HG03354 (cell line): Measurements from ENCODE around the gene CCDC134.

Experiments used
- ATAC-seq: cut with Tn5 transposase; IDR thresholded peaks from one replicate; pipeline ENCODE4 v1.9.1; 2021; ENCODE audit warnings: mild to moderate bottlenecking; ENCODE audit not compliant: unreplicated experiment, poor library complexity, severe bottlenecking

Gene CCDC134

GRCh38 chr22:41782316-41782715, 18.2 kb upstream of the CCDC134 start:
- no peak for ATAC-seq

- ATAC-seq: no peak
These were observed 17.7 kb upstream of the CCDC134 start for GRCh38 chr22:41782751-41783150.

GRCh38 chr22:41787331-41787730, 13.1 kb upstream of the CCDC134 start:
- no peak for ATAC-seq

GRCh38 chr22:41793871-41794270, 6.6 kb upstream of the CCDC134 start:
- no peak for ATAC-seq

GRCh38 chr22:41798736-41799135, 1.7 kb upstream of the CCDC134 start:
- no peak for ATAC-seq

GRCh38 chr22:41799486-41800347, 762 bp upstream of the CCDC134 start:
- ATAC-seq: peak; percentile 34

GRCh38 chr22:41801147-41801819, 804 bp downstream of the CCDC134 start:
- ATAC-seq: no peak

GRCh38 chr22:41801886-41802285, 1.4 kb downstream of the CCDC134 start:
- ATAC-seq: no peak

GRCh38 chr22:41805639-41806038, 5.2 kb downstream of the CCDC134 start:
- ATAC-seq: no peak

- ATAC-seq: no peak
These were observed 7.9 kb downstream of the CCDC134 start for GRCh38 chr22:41808400-41808799.

- no peak for ATAC-seq
These were observed 9.5 kb downstream of the CCDC134 start for GRCh38 chr22:41810022-41810421.

- no peak for ATAC-seq
These were observed 12.5 kb downstream of the CCDC134 start for GRCh38 chr22:41812805-41813545.

- no peak for ATAC-seq
These were observed 13.4 kb downstream of the CCDC134 start for GRCh38 chr22:41813726-41814410.

- no peak for ATAC-seq
These were observed 15.2 kb downstream of the CCDC134 start for GRCh38 chr22:41815716-41816115.

GRCh38 chr22:41816241-41816640, 15.8 kb downstream of the CCDC134 start:
- ATAC-seq: no peak

- ATAC-seq: no peak
These were observed 16.4 kb downstream of the CCDC134 start for GRCh38 chr22:41816871-41817270.

GRCh38 chr22:41818011-41818410, 17.5 kb downstream of the CCDC134 start:
- ATAC-seq: no peak

GRCh38 chr22:41818596-41818995, 18.1 kb downstream of the CCDC134 start:
- no peak for ATAC-seq

GRCh38 chr22:41819257-41819656, 18.8 kb downstream of the CCDC134 start:
- ATAC-seq: no peak

- ATAC-seq: no peak
These were observed 20.0 kb downstream of the CCDC134 start for GRCh38 chr22:41820447-41820846.
